KMS-11 (cell line): Measurements from ENCODE around the gene ASZ1.

Experiments used
- H2AFZ ChIP-seq: fragments of 200-600 bp; sonication (generic); 2 replicates; pipeline ENCODE4 v1.6.1; 2016; ENCODE audit warnings: antibody characterized with exemption, mixed run types, low read depth
- H3K27ac ChIP-seq: fragments of 200-600 bp; sonication (generic); 2 replicates; pipeline ENCODE4 v1.6.1; 2016; ENCODE audit warnings: mild to moderate bottlenecking, mixed run types
- H3K27me3 ChIP-seq: fragments of 200-600 bp; sonication (generic); 2 replicates; pipeline ENCODE4 v1.6.1; 2017; ENCODE audit warnings: mild to moderate bottlenecking, low read depth, mixed run types, moderate library complexity; ENCODE audit not compliant: insufficient read depth
- H3K36me3 ChIP-seq: fragments of 200-600 bp; sonication (generic); 2 replicates; pipeline ENCODE4 v1.6.1; 2017; ENCODE audit warnings: mild to moderate bottlenecking, mixed run types; ENCODE audit not compliant: insufficient read depth
- H3K4me1 ChIP-seq: fragments of 200-600 bp; sonication (generic); 2 replicates; pipeline ENCODE4 v1.6.1; 2016; ENCODE audit warnings: mild to moderate bottlenecking, low read depth, mixed run types; ENCODE audit not compliant: poor library complexity, severe bottlenecking
- H3K4me2 ChIP-seq: fragments of 200-600 bp; sonication (generic); 2 replicates; pipeline ENCODE4 v1.7.0; 2016; ENCODE audit warnings: mild to moderate bottlenecking, mixed run types
- H3K4me3 ChIP-seq: fragments of 200-600 bp; sonication (generic); IDR thresholded peaks from 2 replicates; pipeline ENCODE4 v1.6.1; 2017; ENCODE audit warnings: low read depth, low read length, mixed read lengths; ENCODE audit not compliant: insufficient read depth
- H3K79me2 ChIP-seq: fragments of 200-600 bp; sonication (generic); 2 replicates; pipeline ENCODE4 v1.6.1; 2016; ENCODE audit warnings: low read depth, mixed run types; ENCODE audit not compliant: insufficient read depth
- H3K9ac ChIP-seq: fragments of 200-600 bp; sonication (generic); 2 replicates; pipeline ENCODE4 v1.6.1; 2016; ENCODE audit warnings: mild to moderate bottlenecking, mixed run types
- H4K20me1 ChIP-seq: fragments of 200-600 bp; sonication (generic); 2 replicates; pipeline ENCODE4 v1.6.1; 2016; ENCODE audit warnings: mild to moderate bottlenecking, mixed run types; ENCODE audit not compliant: insufficient read depth
- TF ChIP-seq, protein P1 (sequence below): fragments of 200-600 bp; sonication (generic); conservative IDR thresholded peaks from 2 replicates; pipeline ENCODE4 v1.6.1; 2017; ENCODE audit warnings: low read depth, mild to moderate bottlenecking, antibody characterized with exemption, low read length, moderate library complexity, mixed read lengths

ASZ1 gene

DNA sequence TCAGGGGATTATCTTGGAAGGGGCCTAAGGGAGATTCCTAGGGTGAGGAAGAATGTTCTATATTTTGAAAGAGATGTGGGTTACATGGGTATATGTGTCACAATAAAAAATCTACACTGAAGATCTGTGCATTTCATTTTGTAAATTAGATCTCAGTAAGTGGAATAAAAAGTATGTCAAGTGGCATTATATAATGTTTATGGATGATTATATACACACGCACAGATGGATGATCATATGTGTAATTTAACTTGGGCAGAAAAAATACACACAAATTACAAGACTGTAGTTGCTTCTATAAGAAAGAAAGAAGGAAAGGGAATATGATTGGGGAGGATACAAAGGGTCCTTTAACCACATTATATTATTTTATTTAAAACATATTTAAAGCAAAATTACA lies 18.5 kb downstream of the ASZ1 start:
- H3K27ac ChIP-seq: no peak overlapping the region
- no peak overlapping the region for H3K4me3 ChIP-seq
- H3K4me1 ChIP-seq: no peaks in the 10 kb centered on the region
- no peak overlapping the region for H2AFZ ChIP-seq
- H3K27me3 ChIP-seq: no peaks in the 10 kb centered on the region
- no peaks in the 10 kb centered on the region for H3K79me2 ChIP-seq
- no peak overlapping the region for H3K4me2 ChIP-seq
- no peak overlapping the region for H3K9ac ChIP-seq
- H4K20me1 ChIP-seq: no peaks in the 10 kb centered on the region
- no peaks in the 10 kb centered on the region for H3K36me3 ChIP-seq
- TF ChIP-seq, protein P1, sequence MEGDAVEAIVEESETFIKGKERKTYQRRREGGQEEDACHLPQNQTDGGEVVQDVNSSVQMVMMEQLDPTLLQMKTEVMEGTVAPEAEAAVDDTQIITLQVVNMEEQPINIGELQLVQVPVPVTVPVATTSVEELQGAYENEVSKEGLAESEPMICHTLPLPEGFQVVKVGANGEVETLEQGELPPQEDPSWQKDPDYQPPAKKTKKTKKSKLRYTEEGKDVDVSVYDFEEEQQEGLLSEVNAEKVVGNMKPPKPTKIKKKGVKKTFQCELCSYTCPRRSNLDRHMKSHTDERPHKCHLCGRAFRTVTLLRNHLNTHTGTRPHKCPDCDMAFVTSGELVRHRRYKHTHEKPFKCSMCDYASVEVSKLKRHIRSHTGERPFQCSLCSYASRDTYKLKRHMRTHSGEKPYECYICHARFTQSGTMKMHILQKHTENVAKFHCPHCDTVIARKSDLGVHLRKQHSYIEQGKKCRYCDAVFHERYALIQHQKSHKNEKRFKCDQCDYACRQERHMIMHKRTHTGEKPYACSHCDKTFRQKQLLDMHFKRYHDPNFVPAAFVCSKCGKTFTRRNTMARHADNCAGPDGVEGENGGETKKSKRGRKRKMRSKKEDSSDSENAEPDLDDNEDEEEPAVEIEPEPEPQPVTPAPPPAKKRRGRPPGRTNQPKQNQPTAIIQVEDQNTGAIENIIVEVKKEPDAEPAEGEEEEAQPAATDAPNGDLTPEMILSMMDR: no peak

- Histone ChIP-seq H3K27me3 (no peaks in the 10 kb centered on the region), H3K4me2 (no peak overlapping the region), H3K4me3 (no peak overlapping the region), H3K4me1 (no peaks in the 10 kb centered on the region), H4K20me1 (no peaks in the 10 kb centered on the region), H3K79me2 (no peaks in the 10 kb centered on the region), H3K27ac (no peak overlapping the region), H3K36me3 (no peaks in the 10 kb centered on the region), H2AFZ (no peak overlapping the region), H3K9ac (no peak overlapping the region)
- TF ChIP-seq, protein P1: no peak
Measured at GRCh38 chr7:117405519-117405918, 21.8 kb downstream of the ASZ1 start.

- no peaks in the 10 kb centered on the region for H3K27me3 ChIP-seq
- H3K36me3 ChIP-seq: no peaks in the 10 kb centered on the region
- TF ChIP-seq, protein P1: no peak
- H3K79me2 ChIP-seq: no peaks in the 10 kb centered on the region
- H3K4me3 ChIP-seq: no peak overlapping the region
- no peaks in the 10 kb centered on the region for H3K4me1 ChIP-seq
- H4K20me1 ChIP-seq: no peaks in the 10 kb centered on the region
- H3K4me2 ChIP-seq: no peak overlapping the region
- no peak overlapping the region for H2AFZ ChIP-seq
- no peak overlapping the region for H3K9ac ChIP-seq
- H3K27ac ChIP-seq: no peak overlapping the region
Measured at GRCh38 chr7:117403737-117404136, 23.6 kb downstream of the ASZ1 start.

DNA sequence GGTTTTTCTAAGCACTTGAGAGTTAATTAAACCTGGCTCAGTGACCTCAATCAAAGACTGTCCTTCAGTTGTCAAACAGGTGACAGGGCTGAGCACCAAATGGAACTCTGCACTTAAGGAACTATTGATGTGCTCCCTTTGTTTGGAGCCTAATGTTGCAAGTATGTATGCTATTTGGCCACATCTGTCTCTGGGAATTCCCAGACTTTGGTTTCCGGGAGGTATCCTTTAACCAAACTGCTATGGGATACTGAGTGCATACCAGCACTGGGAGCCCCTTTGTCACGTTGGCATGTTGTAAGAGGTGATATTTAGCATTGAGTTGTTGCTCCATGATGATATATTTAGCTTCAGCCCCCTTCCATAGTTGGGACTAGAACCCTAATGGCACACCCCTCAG lies 25.2 kb downstream of the ASZ1 start:
- H2AFZ ChIP-seq: no peak overlapping the region
- no peaks in the 10 kb centered on the region for H3K36me3 ChIP-seq
- H3K4me1 ChIP-seq: no peaks in the 10 kb centered on the region

More for the DNA sequence above, 25.2 kb downstream of the ASZ1 start:
- H3K4me2 ChIP-seq: no peak overlapping the region
- H3K27me3 ChIP-seq: no peaks in the 10 kb centered on the region
- no peaks in the 10 kb centered on the region for H4K20me1 ChIP-seq
- H3K27ac ChIP-seq: no peak overlapping the region
- no peak overlapping the region for H3K9ac ChIP-seq
- TF ChIP-seq, protein P1: no peak
- no peaks in the 10 kb centered on the region for H3K79me2 ChIP-seq
- no peak overlapping the region for H3K4me3 ChIP-seq
